B cell (primary cell): Measurements from ENCODE around the gene GDF7. TPM values are rescaled to one million over a fixed set of nuclear protein-coding genes. Genes with fewer than 3 reads are reported as not detected.

Source experiments
- ATAC-seq: fragments of 200-7000 bp; cut with Tn5 transposase; one replicate; pipeline ENCODE4 v1.10.0; 2021; ENCODE audit warnings: low read depth, mild to moderate bottlenecking, moderate number of reproducible peaks, moderate library complexity
- CTCF ChIA-PET: fragments of 350-600 bp; sonication (Branson Sonifier 250); formaldehyde crosslinking; loops from one replicate; lab custom pipeline; 2021; ENCODE audit warnings: antibody characterized with exemption, inconsistent platforms; lab: Charles Lee
- POLR2A ChIA-PET: fragments of 350-600 bp; sonication (Branson Sonifier 250); formaldehyde crosslinking; loops from one replicate; lab custom pipeline; 2021; ENCODE audit warnings: antibody characterized with exemption; lab: Charles Lee
- DNase-seq: peaks from one replicate; pipeline ENCODE4 v3.0.0; 2013
- H2AFZ ChIP-seq: 2 replicates; pipeline ENCODE4 v1.6.1; 2012; ENCODE audit warnings: mild to moderate bottlenecking, low read depth, low read length; ENCODE audit not compliant: insufficient read depth, poor library complexity, severe bottlenecking
- H3K27ac ChIP-seq, 2 donors: 1 replicate in 1 of 2; 2 replicates in 1 of 2; pipeline ENCODE4 v1.5.1; 2012 to 2013; ENCODE audit warnings: low read length in 2 of 2, mild to moderate bottlenecking in 2 of 2, moderate library complexity in 1 of 2
- H3K27me3 ChIP-seq, 4 experiments: fragments of 200-600 bp in 1 of 4; sonication (generic) in 1 of 4; replicated peaks in 1 of 4; 1 replicate in 2 of 4; 2 replicates in 2 of 4; pipeline versions ENCODE4 v1.6.1 to v1.7.0; 2013 to 2016; ENCODE audit warnings: low read length in 3 of 4, mild to moderate bottlenecking in 2 of 4, mixed read lengths in 1 of 4, moderate library complexity in 1 of 4; ENCODE audit not compliant: insufficient read depth in 4 of 4, control insufficient read depth in 3 of 4; ENCODE audit errors: control extremely low read depth in 1 of 4
- H3K36me3 ChIP-seq, 2 experiments: replicated peaks in 1 of 2; 1 replicate in 1 of 2; 2 replicates in 1 of 2; pipeline versions ENCODE4 v1.6.1 to v1.7.1; 2013; ENCODE audit warnings: low read length in 1 of 2; ENCODE audit not compliant: insufficient read depth in 2 of 2, control insufficient read depth in 1 of 2; ENCODE audit errors: control extremely low read depth in 1 of 2, extremely low read depth in 1 of 2
- H3K4me1 ChIP-seq, 2 donors: fragments of 200-600 bp in 1 of 2; sonication (generic) in 1 of 2; 1 replicate in 1 of 2; 2 replicates in 1 of 2; pipeline versions ENCODE4 v1.5.1 to v1.6.1; 2013 to 2017; ENCODE audit warnings: low read length in 2 of 2; ENCODE audit not compliant: control insufficient read depth in 2 of 2, insufficient read depth in 2 of 2
- H3K4me2 ChIP-seq: replicated peaks from 2 replicates; pipeline ENCODE3; 2012; ENCODE audit warnings: mild to moderate bottlenecking, low read depth, low read length; ENCODE audit not compliant: poor library complexity, severe bottlenecking
- H3K4me3 ChIP-seq, 5 experiments: fragments of 200-600 bp in 1 of 5; sonication (generic) in 1 of 5; 1 replicate in 3 of 5; 2 replicates in 2 of 5; pipeline versions ENCODE4 v1.5.1 to v1.7.0; 2011 to 2016; ENCODE audit warnings: low read length in 4 of 5, mild to moderate bottlenecking in 4 of 5, low read depth in 2 of 5, control low read depth in 1 of 5, moderate library complexity in 1 of 5; ENCODE audit not compliant: insufficient read depth in 1 of 5; ENCODE audit errors: control extremely low read depth in 1 of 5, extremely low read depth in 1 of 5
- H3K79me2 ChIP-seq: fragments of 200-600 bp; sonication (generic); one replicate; pipeline ENCODE4 v1.6.0; 2016; ENCODE audit warnings: low read length; ENCODE audit not compliant: control insufficient read depth, insufficient read depth
- H3K9ac ChIP-seq: fragments of 200-600 bp; sonication (generic); 2 replicates; pipeline ENCODE4 v1.6.1; 2017; ENCODE audit warnings: mild to moderate bottlenecking, low read length, moderate library complexity
- H3K9me3 ChIP-seq, 3 donors: one replicate each; pipeline versions ENCODE4 v1.6.1 to v1.7.1; 2013; ENCODE audit warnings: low read length in 2 of 3; ENCODE audit not compliant: control insufficient read depth in 2 of 3, insufficient read depth in 1 of 3; ENCODE audit errors: control extremely low read depth in 1 of 3
- H4K20me1 ChIP-seq: 2 replicates; pipeline ENCODE4 v1.6.0; 2012; ENCODE audit warnings: mild to moderate bottlenecking, low read length; ENCODE audit not compliant: insufficient read depth, control insufficient read depth, poor library complexity, severe bottlenecking
- H3K27ac Mint-ChIP-seq: one replicate; pipeline ENCODE4 v1.8.0; 2021; ENCODE audit warnings: mixed read lengths
- H3K27me3 Mint-ChIP-seq: one replicate; pipeline ENCODE4 v1.8.0; 2021; ENCODE audit warnings: mixed read lengths
- H3K4me1 Mint-ChIP-seq: one replicate; pipeline ENCODE4 v1.8.0; 2021; ENCODE audit warnings: mixed read lengths
- H3K4me3 Mint-ChIP-seq: one replicate; pipeline ENCODE4 v1.8.0; 2021; ENCODE audit warnings: mixed read lengths
- H3K9me3 Mint-ChIP-seq: one replicate; pipeline ENCODE4 v1.8.0; 2022; ENCODE audit warnings: mixed read lengths; ENCODE audit not compliant: insufficient read depth
- CTCF ChIP-seq: fragments of 200-600 bp; IDR thresholded peaks from one replicate; pipeline ENCODE4 v1.8.0; 2022; ENCODE audit warnings: antibody characterized with exemption, mild to moderate bottlenecking
- EZH2 ChIP-seq: IDR thresholded peaks from 2 replicates; pipeline ENCODE4 v1.6.1; 2012; ENCODE audit warnings: borderline replicate concordance, low read depth, mild to moderate bottlenecking, moderate library complexity, low read length; ENCODE audit not compliant: insufficient read depth, poor library complexity, severe bottlenecking
- WGBS: methylation state at CpG from one replicate; pipeline ENCODE4 v1.1.5; 2013; ENCODE audit warnings: missing lambda C conversion rate; ENCODE audit not compliant: insufficient coverage; 5-methylcytosine and 5-hydroxymethylcytosine counted together
- intact Hi-C: fragments of 100-400 bp; cut with micrococcal nuclease; formaldehyde crosslinking; loops from one replicate; pipeline ENCODE4 v1.10.0; 2022
- polyA plus RNA-seq: library from polyadenylated mRNA; depleted of rRNA; stranded (reverse); fragments of >200 nt; gene quantifications from 2 replicates; pipeline ENCODE4 v1.2.3, GENCODE V29; 2012
- total RNA-seq, 2 donors: library from RNA; stranded (reverse); fragments of 120-200 nt in 1 of 2; gene quantifications; 1 replicate in 1 of 2; 2 replicates in 1 of 2; pipeline versions ENCODE4 v1.2.3 to v1.2.4, GENCODE V29; 2013 to 2022

The GDF7 gene
- total and polyA plus RNA-seq, 2 donors (not counting 1 experiment from before 2014, with no cell fraction given) = 7.0 to 15.3 TPM

- no peak overlapping the region for H3K27ac Mint-ChIP-seq
- ATAC-seq (no peak), DNase-seq (no peak)
- H3K4me3 ChIP-seq = no peak overlapping the region
- H3K9me3 Mint-ChIP-seq = no peaks in the 10 kb centered on the region
- peaks cover 15% of the 10 kb centered on the region for H3K79me2 ChIP-seq
- peaks cover 18% of the 10 kb centered on the region for H4K20me1 ChIP-seq
- peaks cover 0 to 68% of the 10 kb centered on the region in 2 experiments for H3K36me3 ChIP-seq
- peaks cover 0 to 7% of the 10 kb centered on the region in 2 donors for H3K4me1 ChIP-seq
- H3K27ac ChIP-seq = no peak overlapping the region
- no peak overlapping the region for H2AFZ ChIP-seq
- peaks cover 4% of the 10 kb centered on the region for H3K4me1 Mint-ChIP-seq
- TF ChIP-seq CTCF (no peak), EZH2 (no peak)
- ChIA-PET CTCF (interaction anchor here (0.9 to 6.9 kb wide), 24 partner anchors 9 to 321 kb away, joined by 3 to 128 read pairs (median 5); partner anchors contain the start of genes HS1BP3 and RHOB), POLR2A (interaction anchor here (1.6 to 2.1 kb wide), 2 partner anchors 194 to 230 kb away, joined by 7 to 9 read pairs; partner anchors contain the start of gene RHOB)
- H3K27me3 Mint-ChIP-seq = no peaks in the 10 kb centered on the region
- H3K27me3 ChIP-seq = no peaks in the 10 kb centered on the region
- H3K9ac ChIP-seq = no peak overlapping the region
- WGBS = 96% methylated on average over 23 of the region's 23 CpGs
- no peak overlapping the region for H3K4me3 Mint-ChIP-seq
- no peak overlapping the region for H3K4me2 ChIP-seq
- H3K9me3 ChIP-seq = no peaks in the 10 kb centered on the region
- intact Hi-C loops = loop anchor here (5.0 kb wide), 1 partner anchor 399 kb away; no protein-coding TSS in a partner anchor
Observed at GRCh38 chr2:20641123-20641985, 25.6 kb upstream of the GDF7 start.
